Loucy (cell line): Measurements from ENCODE around the gene DNAH8.

ENCODE experiments used
- EZH2phosphoT487 ChIP-seq: fragments of 200-600 bp; IDR thresholded peaks from 2 replicates; pipeline ENCODE4 v1.6.1; 2018; ENCODE audit warnings: antibody characterized with exemption, mild to moderate bottlenecking, moderate library complexity, borderline replicate concordance
- TF ChIP-seq, protein P1 (sequence below): fragments of 200-600 bp; sonication (generic); conservative IDR thresholded peaks from 2 replicates; pipeline ENCODE4 v1.5.1; 2014; ENCODE audit warnings: mild to moderate bottlenecking, antibody characterized with exemption, low read length

- TF ChIP-seq, protein P1, sequence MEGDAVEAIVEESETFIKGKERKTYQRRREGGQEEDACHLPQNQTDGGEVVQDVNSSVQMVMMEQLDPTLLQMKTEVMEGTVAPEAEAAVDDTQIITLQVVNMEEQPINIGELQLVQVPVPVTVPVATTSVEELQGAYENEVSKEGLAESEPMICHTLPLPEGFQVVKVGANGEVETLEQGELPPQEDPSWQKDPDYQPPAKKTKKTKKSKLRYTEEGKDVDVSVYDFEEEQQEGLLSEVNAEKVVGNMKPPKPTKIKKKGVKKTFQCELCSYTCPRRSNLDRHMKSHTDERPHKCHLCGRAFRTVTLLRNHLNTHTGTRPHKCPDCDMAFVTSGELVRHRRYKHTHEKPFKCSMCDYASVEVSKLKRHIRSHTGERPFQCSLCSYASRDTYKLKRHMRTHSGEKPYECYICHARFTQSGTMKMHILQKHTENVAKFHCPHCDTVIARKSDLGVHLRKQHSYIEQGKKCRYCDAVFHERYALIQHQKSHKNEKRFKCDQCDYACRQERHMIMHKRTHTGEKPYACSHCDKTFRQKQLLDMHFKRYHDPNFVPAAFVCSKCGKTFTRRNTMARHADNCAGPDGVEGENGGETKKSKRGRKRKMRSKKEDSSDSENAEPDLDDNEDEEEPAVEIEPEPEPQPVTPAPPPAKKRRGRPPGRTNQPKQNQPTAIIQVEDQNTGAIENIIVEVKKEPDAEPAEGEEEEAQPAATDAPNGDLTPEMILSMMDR = no peak
- TF ChIP-seq EZH2phosphoT487 = no peak
Observed at GRCh38 chr6:38861926-38862401, 146.9 kb downstream of the DNAH8 start.
